HCT116 (cell line): Measurements from ENCODE around the gene FAM83E. TPM values are rescaled to one million over a fixed set of nuclear protein-coding genes. Genes with fewer than 3 reads are reported as not detected.
A peak's percentile ranks its signal among the peaks of the same experiment; 100 is the strongest.

Experiments
- ATAC-seq: fragments of 200-7000 bp; cut with Tn5 transposase; 2 replicates; pipeline ENCODE4 v1.9.1; 2020; ENCODE audit warnings: mild to moderate bottlenecking, moderate library complexity
- BruUV-seq: library from RNA; stranded (reverse); fragments of 400-500 nt; replicated peaks from 2 replicates; lab custom pipeline; 2021; lab: Mats Ljungman, UMichigan
- CTCF ChIA-PET: fragments of 300-600 bp; sonication (Branson Sonifier 250); formaldehyde crosslinking; loops from one replicate; lab custom pipeline; 2021; ENCODE audit warnings: antibody characterized with exemption; lab: Charles Lee
- POLR2A ChIA-PET: fragments of 300-600, 350-600 bp; sonication (Branson Sonifier 250); formaldehyde crosslinking; loops from one replicate; lab custom pipeline; 2021; ENCODE audit warnings: antibody characterized with exemption; lab: Charles Lee
- RAD21 ChIA-PET, 2 experiments: fragments of 300-600 bp; sonication (Branson Sonifier 250); formaldehyde crosslinking; loops; one replicate each; lab custom pipeline; 2023; ENCODE audit warnings: low total read pairs in 2 of 2; ENCODE audit not compliant: uncharacterized antibody in 2 of 2, unreplicated experiment in 2 of 2, low non-redundant PET in 1 of 2; lab: Charles Lee
- DNase-seq: peaks from one replicate; pipeline ENCODE4 v3.0.0-alpha.2; 2010; ENCODE audit warnings: low read depth, low spot score
- H2AFZ ChIP-seq: fragments of 200-600 bp; shearing (Covaris generic), sonication (generic); 2 replicates; pipeline ENCODE4 v1.6.1; 2017; ENCODE audit warnings: low read depth, mixed run types, mixed read lengths, antibody characterized with exemption, low read length; ENCODE audit not compliant: poor library complexity, severe bottlenecking
- H3K27ac ChIP-seq: 2 replicates; pipeline ENCODE4 v1.5.1; 2012; ENCODE audit warnings: low read depth, low read length
- H3K27me3 ChIP-seq: fragments of 200-600 bp; sonication (generic); 2 replicates; pipeline ENCODE4 v1.6.1; 2016; ENCODE audit warnings: mixed run types, low read length, mixed read lengths; ENCODE audit not compliant: insufficient read depth
- H3K36me3 ChIP-seq, 2 experiments: fragments of 200-500 bp in 1 of 2; fragments of 200-600 bp in 1 of 2; sonication (Bioruptor generic) in 1 of 2; sonication (generic) in 1 of 2; 2 replicates each; pipeline versions ENCODE4 v1.5.1 to v1.6.1; 2014 to 2016; ENCODE audit warnings: low read length in 2 of 2, inconsistent platforms in 1 of 2, mixed read lengths in 1 of 2, mixed run types in 1 of 2; ENCODE audit not compliant: insufficient read depth in 2 of 2, control insufficient read depth in 1 of 2
- H3K4me1 ChIP-seq, 2 experiments: fragments of 200-600 bp in 1 of 2; sonication (generic) in 1 of 2; 2 replicates each; pipeline versions ENCODE4 v1.5.1 to v1.6.1; 2012 to 2017; ENCODE audit warnings: low read length in 2 of 2, inconsistent platforms in 1 of 2, mild to moderate bottlenecking in 1 of 2, mixed read lengths in 1 of 2, mixed run types in 1 of 2, moderate library complexity in 1 of 2; ENCODE audit not compliant: insufficient read depth in 2 of 2, control insufficient read depth in 1 of 2
- H3K4me2 ChIP-seq: fragments of 200-600 bp; sonication (generic); 2 replicates; pipeline ENCODE4 v1.6.1; 2017; ENCODE audit warnings: mixed run types, low read length, mixed read lengths
- H3K4me3 ChIP-seq, 2 experiments: fragments of 200-600 bp in 1 of 2; sonication (generic) in 1 of 2; replicated peaks in 1 of 2; 2 replicates each; pipeline ENCODE4 v1.5.1; 2011 to 2016; ENCODE audit warnings: low read length in 2 of 2, control low read depth in 1 of 2, low read depth in 1 of 2, mild to moderate bottlenecking in 1 of 2, mixed read lengths in 1 of 2, mixed run types in 1 of 2
- H3K79me2 ChIP-seq: fragments of 200-600 bp; sonication (generic); 2 replicates; pipeline ENCODE4 v1.6.1; 2017; ENCODE audit warnings: mild to moderate bottlenecking, mixed run types, low read length, moderate library complexity, mixed read lengths; ENCODE audit not compliant: insufficient read depth
- H3K9ac ChIP-seq: fragments of 200-600 bp; sonication (generic); 2 replicates; pipeline ENCODE4 v1.6.1; 2016; ENCODE audit warnings: low read length, mixed read lengths
- H3K9me2 ChIP-seq: fragments of 200-600 bp; sonication (generic), shearing (Covaris generic); 2 replicates; pipeline ENCODE4 v1.6.1; 2017; ENCODE audit warnings: mixed run types, mild to moderate bottlenecking, moderate library complexity; ENCODE audit not compliant: insufficient read depth
- H3K9me3 ChIP-seq, 2 experiments: fragments of 200-500 bp in 1 of 2; fragments of 200-600 bp in 1 of 2; sonication (Bioruptor generic) in 1 of 2; sonication (generic) in 1 of 2; 2 replicates each; pipeline ENCODE4 v1.6.1; 2014 to 2017; ENCODE audit warnings: low read length in 2 of 2, mixed read lengths in 2 of 2, inconsistent platforms in 1 of 2, low read depth in 1 of 2, mild to moderate bottlenecking in 1 of 2, mixed run types in 1 of 2, moderate library complexity in 1 of 2; ENCODE audit not compliant: control insufficient read depth in 1 of 2, insufficient read depth in 1 of 2
- H4K20me1 ChIP-seq: fragments of 200-600 bp; sonication (generic), shearing (Covaris generic); 2 replicates; pipeline ENCODE4 v1.6.1; 2017; ENCODE audit warnings: mixed run types, mild to moderate bottlenecking, moderate library complexity; ENCODE audit not compliant: insufficient read depth
- EGR1 ChIP-seq: IDR thresholded peaks from 2 replicates; pipeline ENCODE4 v1.6.1; 2012; ENCODE audit warnings: low read depth
- ELF1 ChIP-seq: IDR thresholded peaks from 2 replicates; pipeline ENCODE4 v1.6.1; 2012; ENCODE audit warnings: low read depth, borderline replicate concordance
- EZH2phosphoT487 ChIP-seq: fragments of 200-600 bp; IDR thresholded peaks from 2 replicates; pipeline ENCODE4 v1.6.1; 2018; ENCODE audit warnings: antibody characterized with exemption, borderline replicate concordance
- FOSL1 ChIP-seq: IDR thresholded peaks from 2 replicates; pipeline ENCODE4 v1.6.1; 2012; ENCODE audit warnings: low read depth
- MAX ChIP-seq: IDR thresholded peaks from 2 replicates; pipeline ENCODE4 v1.6.1; 2012
- POLR2A ChIP-seq: IDR thresholded peaks from 2 replicates; pipeline ENCODE4 v1.7.0; 2011; ENCODE audit warnings: borderline replicate concordance; ENCODE audit not compliant: insufficient read depth, insufficient read length; ENCODE audit errors: extremely low read depth
- POLR2AphosphoS5 ChIP-seq: IDR thresholded peaks from 2 replicates; pipeline ENCODE4 v1.6.1; 2011; ENCODE audit warnings: mild to moderate bottlenecking, low read depth, low read length, moderate library complexity
- RAD21 ChIP-seq: IDR thresholded peaks from 2 replicates; pipeline ENCODE4 v1.6.1; 2012; ENCODE audit warnings: low read depth, mild to moderate bottlenecking
- SRF ChIP-seq: IDR thresholded peaks from 2 replicates; pipeline ENCODE4 v1.6.1; 2012; ENCODE audit warnings: low read depth
- TCF7L2 ChIP-seq: IDR thresholded peaks from 2 replicates; pipeline ENCODE4 v1.7.0; 2011; ENCODE audit warnings: borderline replicate concordance, inconsistent platforms; ENCODE audit not compliant: insufficient read depth, insufficient read length; ENCODE audit errors: extremely low read depth
- ZNF274 ChIP-seq: fragments of 200-500 bp; sonication (Bioruptor generic); IDR thresholded peaks from 2 replicates; pipeline ENCODE4 v1.6.1; 2014; ENCODE audit warnings: mild to moderate bottlenecking, low read depth, low read length, inconsistent platforms
- intact Hi-C: fragments of 100-400 bp; cut with micrococcal nuclease; formaldehyde crosslinking; loops from 2 replicates; pipeline ENCODE4 v1.10.0; 2022
- total RNA-seq: library from RNA; stranded (reverse); gene quantifications from one replicate; pipeline ENCODE4 v1.2.1, GENCODE V29; 2021; ENCODE audit not compliant: unreplicated experiment
- TF ChIP-seq, protein P1 (sequence below): IDR thresholded peaks from 2 replicates; pipeline ENCODE4 v1.6.1; 2012
- TF ChIP-seq, protein P2 (sequence below), 3 experiments: fragments of 200-600 bp in 1 of 3; sonication (generic) in 1 of 3; IDR thresholded peaks in 2 of 3; conservative IDR thresholded peaks in 1 of 3; 2 replicates each; pipeline ENCODE4 v1.5.1; 2012 to 2017; ENCODE audit warnings: low read depth in 2 of 3, low read length in 2 of 3, antibody characterized with exemption in 1 of 3, borderline replicate concordance in 1 of 3, control low read depth in 1 of 3, mild to moderate bottlenecking in 1 of 3, mixed read lengths in 1 of 3, mixed run types in 1 of 3, moderate library complexity in 1 of 3; ENCODE audit not compliant: insufficient read depth in 1 of 3

The FAM83E gene
- total RNA-seq, 1 experiment from 2014 or later: 6.8 TPM

DNA sequence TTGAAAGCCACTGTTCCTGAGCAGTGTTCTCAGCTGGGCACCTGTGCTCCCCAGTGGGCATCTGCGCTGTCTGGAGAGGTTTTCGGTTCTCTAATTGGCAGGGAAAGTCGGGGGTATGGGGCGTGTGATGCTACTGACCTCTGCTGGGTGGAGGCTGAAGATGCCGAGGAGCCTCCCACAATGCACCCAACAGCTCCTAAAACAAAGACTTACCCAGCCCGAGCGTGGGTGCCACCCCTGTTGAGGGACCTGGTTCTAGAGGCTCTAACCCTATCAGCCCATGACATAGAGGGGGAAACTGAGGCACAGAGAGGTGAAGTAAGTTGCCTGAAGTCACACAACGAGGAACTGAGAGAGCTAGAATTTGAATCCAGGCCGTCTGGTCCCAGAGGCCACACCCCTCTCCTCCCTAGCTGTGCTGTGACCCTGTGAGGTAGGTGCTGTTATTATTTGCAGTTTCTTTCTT, 6.0 kb downstream of the FAM83E start:
- H3K36me3 ChIP-seq: no peaks in the 10 kb centered on the region
- peak overlapping the region; percentile 57 for H3K9ac ChIP-seq
- H4K20me1 ChIP-seq: no peaks in the 10 kb centered on the region
- TF ChIP-seq ELF1: no peak
- TF ChIP-seq POLR2AphosphoS5: no peak
- TF ChIP-seq, protein P1, sequence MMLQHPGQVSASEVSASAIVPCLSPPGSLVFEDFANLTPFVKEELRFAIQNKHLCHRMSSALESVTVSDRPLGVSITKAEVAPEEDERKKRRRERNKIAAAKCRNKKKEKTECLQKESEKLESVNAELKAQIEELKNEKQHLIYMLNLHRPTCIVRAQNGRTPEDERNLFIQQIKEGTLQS: no peak
- TF ChIP-seq POLR2A: no peak
- TF ChIP-seq MAX: no peak
- TF ChIP-seq RAD21: peak; percentile 92
- no peak for TF ChIP-seq EGR1
- TF ChIP-seq, protein P2, sequence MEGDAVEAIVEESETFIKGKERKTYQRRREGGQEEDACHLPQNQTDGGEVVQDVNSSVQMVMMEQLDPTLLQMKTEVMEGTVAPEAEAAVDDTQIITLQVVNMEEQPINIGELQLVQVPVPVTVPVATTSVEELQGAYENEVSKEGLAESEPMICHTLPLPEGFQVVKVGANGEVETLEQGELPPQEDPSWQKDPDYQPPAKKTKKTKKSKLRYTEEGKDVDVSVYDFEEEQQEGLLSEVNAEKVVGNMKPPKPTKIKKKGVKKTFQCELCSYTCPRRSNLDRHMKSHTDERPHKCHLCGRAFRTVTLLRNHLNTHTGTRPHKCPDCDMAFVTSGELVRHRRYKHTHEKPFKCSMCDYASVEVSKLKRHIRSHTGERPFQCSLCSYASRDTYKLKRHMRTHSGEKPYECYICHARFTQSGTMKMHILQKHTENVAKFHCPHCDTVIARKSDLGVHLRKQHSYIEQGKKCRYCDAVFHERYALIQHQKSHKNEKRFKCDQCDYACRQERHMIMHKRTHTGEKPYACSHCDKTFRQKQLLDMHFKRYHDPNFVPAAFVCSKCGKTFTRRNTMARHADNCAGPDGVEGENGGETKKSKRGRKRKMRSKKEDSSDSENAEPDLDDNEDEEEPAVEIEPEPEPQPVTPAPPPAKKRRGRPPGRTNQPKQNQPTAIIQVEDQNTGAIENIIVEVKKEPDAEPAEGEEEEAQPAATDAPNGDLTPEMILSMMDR (IDR thresholded peaks at IDR 0.05 in 2 of 3, conservative IDR thresholded peaks at IDR 0.05 in 1 of 3; ENCODE audit: borderline replicate concordance in 1 of 3, insufficient read depth in 1 of 3, low read depth in 2 of 3, low read length in 2 of 3): peak; percentile 77 to 80 (median 77)
- no peak for TF ChIP-seq ZNF274
- TF ChIP-seq SRF: no peak
- TF ChIP-seq TCF7L2: peak; percentile 11
- no peak for TF ChIP-seq FOSL1
- no peak for TF ChIP-seq EZH2phosphoT487
- TF ChIP-seq, all 23 proteins: peak for 3
- no TSS peak for BruUV-seq
- peak; percentile 92 for ATAC-seq
- no peaks in the 10 kb centered on the region for H3K9me2 ChIP-seq
- H3K27ac ChIP-seq: peak overlapping the region; percentile 10; the same call in 1 of the 2 replicates
- H3K4me2 ChIP-seq: peak overlapping the region; percentile 89
- no peaks in the 10 kb centered on the region for H3K27me3 ChIP-seq
- peaks cover 5 to 13% of the 10 kb centered on the region in 2 experiments; a peak in 3 of 4 replicates for H3K4me1 ChIP-seq
- RAD21 ChIA-PET: interaction anchor here (0.6 to 1.1 kb wide), 4 partner anchors 103 to 240 kb away, joined by 3 to 7 read pairs (median 4); no protein-coding TSS in a partner anchor
- peak overlapping the region; percentile 99 for H2AFZ ChIP-seq
- POLR2A ChIA-PET: interaction anchor here (0.7 to 3.2 kb wide), 10 partner anchors 9 to 385 kb away, joined by 3 to 31 read pairs (median 4); partner anchors contain the start of genes RPL18, RUVBL2 and SPHK2
- peak overlapping the region; percentile 22 to 50 for H3K4me3 ChIP-seq
- H3K79me2 ChIP-seq: no peaks in the 10 kb centered on the region
- CTCF ChIA-PET: interaction anchor here (0.8 to 2.3 kb wide), 17 partner anchors 9 to 385 kb away, joined by 3 to 20 read pairs (median 4); partner anchors contain the start of genes RPL18, RUVBL2 and SPHK2
- peak; percentile 66 for DNase-seq
- intact Hi-C loops: no loop called here
- H3K9me3 ChIP-seq: no peaks in the 10 kb centered on the region
